ENCODE measurements around the gene JMJD1C.
"Not testable (repeated sequence)": the region's sequence is repeated elsewhere in the genome, so short reads cannot be mapped to it uniquely, and the experiment has no call there.

JMJD1C gene

DNA sequence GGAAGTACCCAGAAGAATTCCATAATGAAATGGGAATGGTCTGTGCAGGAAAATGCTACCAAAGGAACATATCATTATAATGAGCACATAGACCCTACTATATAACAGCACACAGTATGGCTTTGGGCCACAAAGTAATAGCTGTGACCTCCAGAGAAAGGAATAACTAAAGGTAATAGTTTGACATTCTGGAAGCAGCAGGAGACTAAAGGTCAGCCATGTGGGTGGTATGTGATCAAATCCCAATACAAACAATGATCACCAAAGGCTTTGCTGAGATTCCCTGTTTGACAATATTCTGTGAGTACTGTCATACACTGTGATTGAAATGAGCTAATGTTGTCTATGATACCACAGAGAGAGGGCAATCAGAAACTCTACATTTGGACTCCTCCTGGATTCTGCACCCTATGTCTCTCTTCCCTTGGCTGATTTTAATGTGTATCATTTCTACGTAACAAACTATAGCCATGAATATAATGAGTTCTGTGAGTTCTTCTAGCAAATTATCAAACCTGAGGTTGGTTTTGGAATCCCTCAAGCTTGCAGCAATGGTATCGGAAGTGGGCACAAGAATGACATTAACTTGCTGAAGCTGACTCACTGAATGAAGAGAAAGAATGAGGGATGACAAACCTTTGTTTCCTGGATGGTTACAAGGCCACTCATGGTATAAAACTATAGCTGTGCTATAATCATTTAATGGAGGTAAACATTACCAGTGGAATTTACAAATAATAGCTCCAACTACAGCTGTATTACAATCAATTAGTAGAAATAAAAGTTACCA is 99.6 kb downstream of the JMJD1C start:
- no peak for DNase-seq (ENCODE audit: low read depth in 2 of 2)

DNA sequence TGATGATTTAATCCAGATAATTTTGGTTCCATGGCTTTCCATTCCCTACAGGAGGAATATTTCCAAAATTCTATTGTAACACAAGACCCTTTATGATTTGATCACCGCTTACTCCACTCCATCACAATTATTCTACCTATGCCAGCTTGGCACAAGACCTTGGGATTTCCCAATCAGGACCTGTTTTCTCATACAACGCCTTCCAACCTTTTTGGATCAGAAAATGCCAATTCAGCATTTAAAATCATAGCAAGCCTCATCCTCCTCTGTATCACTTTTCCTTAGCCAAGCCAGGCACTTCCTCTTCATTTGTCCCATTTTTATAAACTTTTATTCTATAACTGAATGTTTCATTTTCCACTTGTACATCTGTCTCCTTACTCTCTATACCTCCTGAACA is 100.9 kb downstream of the JMJD1C start:
- DNase-seq (ENCODE audit: low read depth in 2 of 2) = no peak

DNA sequence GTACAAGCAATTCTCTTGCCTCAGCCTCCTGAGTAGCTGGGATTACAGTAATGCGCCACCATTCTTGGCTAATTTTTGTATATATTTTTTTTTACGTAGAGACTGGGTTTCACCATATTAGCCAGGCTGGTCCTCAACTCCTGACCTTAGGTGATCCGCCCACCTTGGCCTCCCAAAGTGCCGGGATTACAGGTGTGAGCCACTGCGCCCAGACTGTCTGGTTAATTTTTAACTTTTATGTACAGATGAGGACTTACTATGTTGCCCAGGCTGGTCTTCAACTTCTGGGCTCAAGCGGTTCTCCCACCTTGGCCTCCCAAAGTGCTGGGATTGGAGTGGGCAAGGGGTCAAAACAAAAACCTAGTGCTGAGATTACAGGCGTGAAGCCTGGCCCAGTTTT is 101.8 kb downstream of the JMJD1C start:
- no peak for DNase-seq (ENCODE audit: low read depth in 2 of 2)

DNA sequence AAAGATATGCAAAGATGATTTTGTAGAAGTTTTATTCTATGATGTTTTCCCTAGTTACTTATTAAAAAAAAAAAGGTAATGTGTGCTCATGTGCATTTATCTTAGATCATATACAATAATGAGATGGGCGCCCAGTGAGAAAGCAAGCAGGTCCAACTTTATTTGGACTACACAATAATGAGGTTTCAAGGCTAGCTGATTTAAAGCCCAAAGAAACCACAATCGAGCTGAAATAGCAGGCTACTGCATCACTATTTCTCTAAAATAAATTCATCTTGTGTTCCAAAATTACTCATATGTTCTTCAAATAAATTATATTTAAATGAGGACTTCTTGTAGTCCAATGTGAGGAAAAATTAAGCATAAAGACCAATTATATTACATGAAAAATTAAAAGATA is 110.1 kb downstream of the JMJD1C start:
- DNase-seq (ENCODE audit: low read depth in 2 of 2) = no peak

- no peak for DNase-seq (ENCODE audit: low read depth in 2 of 2)
Observed at GRCh38 chr10:63352976-63353375, 112.8 kb downstream of the JMJD1C start.

- no peak for DNase-seq (ENCODE audit: low read depth in 2 of 2)
Observed at GRCh38 chr10:63348245-63348850, 117.4 kb downstream of the JMJD1C start.

DNA sequence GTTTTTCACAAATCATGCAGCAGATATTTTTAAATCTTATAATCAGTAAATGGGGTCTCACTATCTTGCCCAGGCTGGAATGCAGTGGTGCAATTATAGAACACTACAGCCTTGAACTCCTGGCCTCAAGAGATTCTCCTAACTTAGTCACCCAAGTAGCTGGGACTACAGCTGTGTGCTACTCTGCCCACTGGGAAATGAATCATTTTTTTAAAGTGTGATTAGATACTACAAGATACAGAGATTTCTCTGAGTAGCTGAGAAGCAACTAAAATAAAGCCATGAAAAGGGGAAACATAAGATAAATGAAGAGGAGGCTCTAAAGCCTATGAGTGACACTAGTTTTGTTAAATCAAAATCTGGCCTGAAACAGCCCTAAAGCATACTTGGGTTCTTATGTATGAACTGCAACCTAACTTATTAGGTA is 119.7 kb downstream of the JMJD1C start:
- DNase-seq (ENCODE audit: low read depth in 2 of 2) = no peak

DNA sequence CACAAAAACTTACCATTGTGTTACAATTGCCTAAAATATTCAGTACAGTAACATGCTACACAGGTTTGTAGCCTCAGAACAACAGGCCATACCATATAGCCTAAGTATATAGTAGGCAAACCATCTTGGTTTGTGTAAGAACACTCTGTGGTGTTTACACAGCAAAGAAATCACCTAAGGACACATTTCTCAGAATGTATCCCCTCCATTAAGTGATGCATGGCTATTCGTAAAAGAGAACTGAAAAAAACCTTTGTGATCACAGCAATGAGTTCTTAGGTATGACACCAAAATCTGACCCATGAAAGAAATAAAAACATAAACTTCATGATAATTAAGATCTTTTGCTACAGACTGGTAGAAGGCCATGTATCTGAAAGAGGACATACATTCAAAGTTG is 121.5 kb downstream of the JMJD1C start:
- no peak for DNase-seq (ENCODE audit: low read depth in 2 of 2)

GRCh38 chr10:63343476-63343875 is 122.3 kb downstream of the JMJD1C start:
- DNase-seq (ENCODE audit: low read depth in 2 of 2) = no peak

- DNase-seq (ENCODE audit: low read depth in 2 of 2) = not testable (repeated sequence)
Observed at GRCh38 chr10:63339640-63340039, 126.1 kb downstream of the JMJD1C start.

DNA sequence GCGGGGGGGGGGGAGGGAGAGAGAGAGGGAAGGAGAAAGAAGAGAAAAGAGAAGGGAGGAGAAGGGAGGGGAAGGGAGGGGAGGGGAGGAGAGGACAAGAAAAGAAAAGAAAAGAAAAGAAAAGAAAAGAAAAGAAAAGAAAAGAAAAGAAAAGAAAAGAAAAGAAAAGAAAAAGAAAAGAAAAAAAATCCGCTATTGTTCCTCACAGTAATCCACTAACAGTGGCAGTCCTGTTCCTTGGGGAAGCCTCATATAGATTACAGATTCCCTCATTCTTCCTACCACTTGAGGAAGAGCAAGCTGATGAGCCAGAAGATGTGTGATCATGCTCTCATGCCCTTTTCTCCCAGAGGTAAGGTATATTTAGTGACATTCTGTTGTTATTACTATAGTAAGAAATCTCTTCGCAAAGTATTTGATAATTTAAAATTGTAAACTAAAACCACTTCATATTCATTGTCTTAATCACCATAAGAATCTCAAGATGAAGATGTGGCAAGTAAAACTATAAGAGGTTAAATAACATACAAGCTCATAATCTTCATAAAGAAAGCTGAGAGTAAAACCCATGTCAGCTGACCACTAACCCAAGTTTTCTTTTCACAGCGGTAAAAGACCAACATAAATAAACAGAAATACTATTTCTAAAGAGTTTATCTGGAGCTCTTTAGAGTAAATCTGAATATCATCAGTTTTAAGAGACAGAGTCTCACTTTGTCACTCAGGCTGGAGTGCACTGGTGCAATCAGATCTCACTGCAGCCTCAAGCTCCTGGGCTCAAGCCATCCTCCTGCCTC is 128.1 kb downstream of the JMJD1C start:
- DNase-seq (ENCODE audit: low read depth in 2 of 2) = no peak

DNA sequence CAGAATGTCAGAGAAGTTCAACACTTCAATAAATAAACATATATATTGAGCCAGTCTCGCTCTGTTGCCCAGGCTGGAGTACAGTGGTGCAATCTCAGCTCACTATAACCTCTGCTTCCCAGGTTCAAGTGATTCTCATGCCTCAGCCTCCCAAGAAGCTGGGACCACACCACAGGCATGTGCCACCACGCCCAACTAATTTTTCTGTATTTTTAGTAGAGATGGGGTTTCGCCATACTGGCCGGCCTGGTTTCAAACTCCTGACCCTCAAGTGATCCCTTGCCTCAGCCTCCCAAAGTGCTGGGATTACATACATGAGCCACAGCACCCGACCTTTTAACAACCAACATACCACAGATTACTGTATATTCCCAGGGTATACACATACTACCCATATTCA is 134.2 kb downstream of the JMJD1C start:
- no peak for DNase-seq (ENCODE audit: low read depth in 2 of 2)

DNA sequence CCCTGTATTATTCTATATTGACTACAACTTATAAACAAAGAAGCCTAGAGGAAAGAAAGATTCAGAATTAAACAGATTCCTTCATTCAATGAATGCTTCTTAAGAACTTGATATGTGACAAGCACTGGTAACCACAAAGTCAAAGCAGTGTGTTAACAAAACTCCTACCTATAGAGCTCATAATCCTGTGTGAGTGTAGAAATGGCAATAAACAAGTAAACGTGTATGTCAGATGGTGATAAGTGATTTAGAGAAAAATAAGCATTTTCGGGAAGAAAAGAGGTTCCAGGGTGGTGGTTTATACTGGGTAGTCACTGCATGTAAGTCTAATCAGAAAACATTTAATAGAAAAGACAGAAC is 141.3 kb downstream of the JMJD1C start:
- no peak for DNase-seq (ENCODE audit: low read depth in 2 of 2)

DNA sequence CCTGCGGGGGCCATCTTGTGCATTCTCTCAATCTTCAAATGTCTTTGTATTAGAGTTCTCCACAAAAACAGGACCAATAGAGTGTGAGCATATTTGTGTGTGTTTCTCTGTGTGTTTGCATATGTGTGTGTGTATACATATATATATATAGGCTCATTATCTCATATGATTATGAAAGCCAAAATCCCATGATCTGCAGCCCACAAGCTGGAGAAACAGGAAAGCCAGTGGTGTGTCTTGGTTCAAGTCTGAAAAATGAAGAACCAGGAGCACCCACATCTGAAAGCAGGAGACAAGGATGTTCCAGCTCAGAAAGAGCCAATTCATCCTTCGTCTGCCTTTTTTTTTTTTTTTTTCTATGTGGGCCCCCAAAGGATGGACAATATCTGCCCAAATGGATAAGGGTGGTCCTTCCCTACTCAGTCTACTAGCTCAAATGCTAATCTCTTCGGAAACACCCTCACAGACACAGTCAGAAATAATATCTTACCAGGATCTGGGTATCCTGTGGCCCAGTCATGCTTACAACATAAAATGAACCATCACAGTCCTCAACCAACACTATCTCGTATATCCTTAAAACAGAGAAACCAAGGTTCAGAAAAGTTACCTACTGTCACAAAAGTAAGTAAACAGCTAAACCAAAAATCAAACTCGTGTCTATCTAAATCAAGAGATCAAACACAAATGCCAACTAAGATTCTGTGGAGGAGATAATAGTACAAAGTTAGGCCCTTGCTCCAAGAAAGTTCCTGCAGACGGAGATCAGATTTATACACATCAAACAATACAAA is 141.9 kb downstream of the JMJD1C start:
- DNase-seq (ENCODE audit: low read depth in 2 of 2) = no peak

DNA sequence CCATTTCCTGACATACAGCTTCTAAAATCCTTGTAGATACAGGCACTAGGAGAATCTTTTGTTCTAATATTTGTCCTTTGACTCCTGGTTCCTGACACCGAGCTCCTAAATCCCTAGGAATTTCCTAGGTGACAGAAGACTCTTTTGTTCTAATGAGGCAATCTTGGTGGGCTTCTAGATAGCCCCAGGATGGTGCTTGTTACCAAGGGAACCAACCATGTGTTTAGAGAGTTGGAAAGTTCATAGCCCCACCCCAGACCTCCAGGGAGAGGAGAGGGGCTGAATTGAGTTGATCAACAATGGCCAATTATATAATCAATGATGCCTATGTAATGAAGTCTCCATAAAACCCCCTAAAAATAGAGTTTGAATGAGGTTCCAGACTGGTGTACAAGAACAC is 145.1 kb downstream of the JMJD1C start:
- DNase-seq (ENCODE audit: low read depth in 2 of 2) = no peak

DNA sequence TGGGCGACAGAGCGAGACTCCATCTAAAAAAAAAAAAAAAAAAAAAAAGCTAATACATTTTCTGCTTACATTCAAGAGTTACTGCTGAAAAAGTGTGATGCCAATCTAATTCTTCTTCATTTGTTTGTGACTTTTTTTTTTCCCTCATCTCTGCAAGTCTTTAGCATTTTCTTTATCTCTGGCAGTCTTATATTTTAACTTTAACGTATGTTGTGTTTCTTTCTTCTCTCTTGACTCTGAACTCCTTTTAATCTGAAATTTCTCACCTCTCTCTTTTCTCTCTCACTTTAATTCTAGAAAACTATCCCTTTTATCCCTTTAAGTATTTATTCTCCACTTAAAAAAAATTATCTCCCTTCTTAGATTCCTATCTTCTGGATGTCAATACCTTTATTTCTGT is 146.5 kb downstream of the JMJD1C start:
- DNase-seq (ENCODE audit: low read depth in 2 of 2) = no peak

GRCh38 chr10:63318491-63318890 is 147.3 kb downstream of the JMJD1C start:
- no peak for DNase-seq (ENCODE audit: low read depth in 2 of 2)

DNA sequence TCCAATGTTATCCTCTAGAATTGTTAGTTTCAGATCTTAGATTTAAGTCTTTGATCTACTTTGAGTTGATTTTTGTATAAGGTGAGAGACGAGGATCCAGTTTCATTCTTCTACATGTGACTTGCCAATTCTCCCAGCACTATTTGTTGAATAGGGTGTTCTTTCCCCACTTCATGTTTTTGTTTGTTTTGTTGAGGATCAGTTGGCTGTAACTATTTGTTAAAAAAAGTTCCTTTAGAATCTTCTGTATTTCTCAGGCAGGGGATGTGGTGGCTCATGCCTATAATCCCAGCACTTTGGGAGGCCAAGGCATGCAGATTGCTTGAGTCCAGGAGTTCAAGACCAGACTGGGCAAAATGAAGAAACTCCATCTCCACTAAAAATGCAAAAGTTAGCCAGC is 151.8 kb downstream of the JMJD1C start:
- no peak for DNase-seq (ENCODE audit: low read depth in 2 of 2)

DNA sequence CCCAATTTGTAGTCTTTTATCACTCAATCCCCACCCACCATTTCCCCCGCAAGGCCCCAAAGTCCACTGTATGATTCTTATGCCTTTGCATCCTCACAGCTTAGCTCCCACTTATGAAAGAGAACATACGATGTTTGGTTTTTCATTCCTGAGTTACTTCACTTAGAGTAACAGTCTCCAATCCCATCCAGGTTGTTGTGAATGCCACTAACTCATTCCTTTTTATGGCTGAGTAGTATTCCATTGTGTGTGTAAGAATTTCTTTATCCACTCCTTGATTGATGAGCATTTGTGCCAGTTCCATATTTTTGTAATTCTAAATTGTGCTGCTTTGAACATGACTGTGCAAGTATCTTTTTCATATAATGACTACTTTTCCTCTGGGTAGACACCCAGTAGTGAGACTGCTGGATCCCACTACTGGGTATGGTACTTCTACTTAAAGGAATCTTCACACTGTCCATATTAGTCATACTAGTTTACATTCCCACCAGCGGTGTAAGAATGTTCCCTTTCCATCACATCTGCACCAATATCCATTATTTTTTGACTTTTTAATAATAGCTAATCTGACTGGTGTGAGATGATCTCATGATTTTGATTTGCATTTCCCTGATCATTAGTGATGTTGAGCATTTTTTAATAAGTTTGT is 152.6 kb downstream of the JMJD1C start:
- DNase-seq (ENCODE audit: low read depth in 2 of 2) = no peak

DNA sequence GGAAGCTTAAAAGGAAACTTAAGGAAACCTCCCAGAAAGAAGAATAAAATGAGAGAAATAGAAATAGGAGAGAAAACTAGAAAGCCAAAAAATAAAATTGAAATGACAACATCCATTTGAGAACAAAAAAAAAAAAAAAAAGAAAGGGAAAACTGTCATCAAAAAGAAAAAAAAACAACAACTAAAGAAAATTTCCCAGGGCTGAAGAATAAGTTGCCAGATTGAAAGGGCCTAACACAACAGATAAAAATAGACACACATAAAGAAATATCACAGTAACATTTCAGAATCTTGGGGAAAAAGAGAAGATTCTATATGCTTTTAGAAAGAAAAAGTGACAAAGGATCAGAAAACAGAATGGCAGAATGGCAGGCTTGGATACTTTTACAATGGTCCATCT is 157.1 kb downstream of the JMJD1C start:
- DNase-seq (ENCODE audit: low read depth in 2 of 2) = no peak

DNA sequence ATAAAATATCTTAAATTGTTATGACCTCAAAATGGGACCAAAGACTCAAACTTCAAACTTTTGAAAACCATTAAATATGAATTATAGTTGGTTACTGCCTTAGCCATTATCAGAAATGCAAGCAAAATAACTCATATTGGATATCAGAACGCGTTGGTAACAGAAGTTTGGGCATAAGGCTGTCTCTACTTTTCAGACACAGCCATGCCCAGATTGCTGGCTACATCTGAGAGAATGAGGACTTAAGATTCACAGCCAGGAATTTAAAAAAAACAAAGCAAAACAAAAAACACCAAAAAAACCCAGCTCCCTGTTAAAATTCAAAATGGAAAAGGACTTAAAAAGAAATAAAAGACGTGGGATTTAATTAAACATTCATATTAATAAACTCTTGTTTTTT is 161.6 kb downstream of the JMJD1C start:
- no peak for DNase-seq (ENCODE audit: low read depth in 2 of 2)

GRCh38 chr10:63300801-63301200 is 165.0 kb downstream of the JMJD1C start:
- no peak for DNase-seq (ENCODE audit: low read depth in 2 of 2)
